Stomach (tissue), 4 donors: ENCODE measurements around the gene ZNF524.

Experiments used
- EP300 ChIP-seq: sonication (generic); formaldehyde crosslinking; IDR thresholded peaks from one replicate; pipeline ENCODE4 v1.6.1; 2017; ENCODE audit warnings: antibody characterized with exemption
- POLR2A ChIP-seq, 4 donors: fragments of 450-650 bp; IDR thresholded peaks; one replicate each; pipeline ENCODE4 v1.6.1; 2016; ENCODE audit warnings: antibody characterized with exemption in 4 of 4, control low read depth in 2 of 4, mild to moderate bottlenecking in 1 of 4, moderate library complexity in 1 of 4
- POLR2AphosphoS5 ChIP-seq, 3 donors: sonication (generic); formaldehyde crosslinking; IDR thresholded peaks; one replicate each; pipeline ENCODE4 v1.6.1; 2016; ENCODE audit warnings: antibody characterized with exemption in 3 of 3
- TF ChIP-seq, protein P1 (sequence below), 7 experiments: fragments of 450-650 bp in 4 of 7; fragments of 200-600 bp in 3 of 7; sonication (generic) in 3 of 7; IDR thresholded peaks; one replicate each; pipeline ENCODE4 v1.5.1; 2016 to 2019; ENCODE audit warnings: antibody characterized with exemption in 7 of 7, control low read depth in 2 of 7, mild to moderate bottlenecking in 1 of 7

DNA sequence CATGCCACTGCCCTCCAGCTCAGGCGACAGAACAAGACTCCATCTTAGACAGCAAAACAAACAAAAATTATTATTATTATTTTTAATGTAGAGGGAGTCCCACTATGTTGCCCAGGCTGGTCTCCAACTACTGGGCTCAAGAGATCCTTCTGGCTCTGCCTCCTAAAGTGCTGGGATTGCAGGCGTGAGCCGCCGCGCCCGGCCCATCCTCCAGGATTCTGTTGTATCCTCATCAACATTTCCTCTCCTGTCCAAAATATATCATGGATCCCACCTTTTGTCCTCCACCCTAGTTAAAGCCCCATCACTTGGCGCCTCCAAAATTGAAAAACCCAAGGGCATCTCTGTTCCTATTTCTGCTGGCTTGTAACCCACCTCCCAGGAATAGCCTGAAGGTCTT lies 23.0 kb downstream of the ZNF524 start:
- TF ChIP-seq, protein P1, sequence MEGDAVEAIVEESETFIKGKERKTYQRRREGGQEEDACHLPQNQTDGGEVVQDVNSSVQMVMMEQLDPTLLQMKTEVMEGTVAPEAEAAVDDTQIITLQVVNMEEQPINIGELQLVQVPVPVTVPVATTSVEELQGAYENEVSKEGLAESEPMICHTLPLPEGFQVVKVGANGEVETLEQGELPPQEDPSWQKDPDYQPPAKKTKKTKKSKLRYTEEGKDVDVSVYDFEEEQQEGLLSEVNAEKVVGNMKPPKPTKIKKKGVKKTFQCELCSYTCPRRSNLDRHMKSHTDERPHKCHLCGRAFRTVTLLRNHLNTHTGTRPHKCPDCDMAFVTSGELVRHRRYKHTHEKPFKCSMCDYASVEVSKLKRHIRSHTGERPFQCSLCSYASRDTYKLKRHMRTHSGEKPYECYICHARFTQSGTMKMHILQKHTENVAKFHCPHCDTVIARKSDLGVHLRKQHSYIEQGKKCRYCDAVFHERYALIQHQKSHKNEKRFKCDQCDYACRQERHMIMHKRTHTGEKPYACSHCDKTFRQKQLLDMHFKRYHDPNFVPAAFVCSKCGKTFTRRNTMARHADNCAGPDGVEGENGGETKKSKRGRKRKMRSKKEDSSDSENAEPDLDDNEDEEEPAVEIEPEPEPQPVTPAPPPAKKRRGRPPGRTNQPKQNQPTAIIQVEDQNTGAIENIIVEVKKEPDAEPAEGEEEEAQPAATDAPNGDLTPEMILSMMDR (IDR thresholded peaks at IDR 0.05): no peak
- TF ChIP-seq POLR2A (IDR thresholded peaks at IDR 0.05) (no peak), POLR2AphosphoS5 (IDR thresholded peaks at IDR 0.05) (no peak), EP300 (no peak)
